ENCODE results near the gene CLIC1.

GRCh38 chr6:31715022-31715958 is 21.0 kb downstream of the CLIC1 start, which contains the start of gene LY6G6D:
- TF ChIP-seq CTCF (IDR thresholded peaks at IDR 0.05) (no peak), ZFX (IDR thresholded peaks at IDR 0.05; ENCODE audit: borderline replicate concordance) (no peak)

All from 22Rv1 (cell line).